ENCODE measurements around the gene SP8. TPM values are rescaled to one million over a fixed set of nuclear protein-coding genes. Genes with fewer than 3 reads are reported as not detected.
"Not testable (repeated sequence)": the region's sequence is repeated elsewhere in the genome, so short reads cannot be mapped to it uniquely, and the experiment has no call there.

The SP8 gene
- total RNA-seq, 4 donors from 2014 or later = not detected

DNA sequence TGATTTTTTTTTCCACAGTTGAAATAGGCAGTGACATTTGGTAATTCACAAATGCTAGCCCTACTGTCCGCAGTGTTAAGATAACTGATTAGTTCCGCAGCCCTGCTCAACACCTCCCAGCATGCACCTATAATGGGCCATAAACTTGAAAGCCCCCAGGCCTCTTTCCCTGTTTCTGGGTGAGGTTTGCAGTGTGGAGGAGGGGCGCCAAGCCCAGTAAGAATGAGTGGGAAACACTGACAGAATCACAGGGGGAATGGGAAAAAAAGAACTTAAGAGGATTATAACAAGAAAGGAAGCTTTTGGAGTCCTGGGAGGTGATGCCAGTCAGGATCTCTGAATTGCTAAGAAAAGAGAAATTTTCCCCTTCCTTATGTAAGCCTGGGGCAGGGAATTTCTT is 39.6 kb upstream of the SP8 start:
- no peak overlapping the region for H3K27ac ChIP-seq
- DNase-seq = no peak
- H3K27me3 ChIP-seq = no peaks in the 10 kb centered on the region
- H3K36me3 ChIP-seq = no peaks in the 10 kb centered on the region
- no peak for TF ChIP-seq POLR2AphosphoS5 (IDR thresholded peaks at IDR 0.05)
- TF ChIP-seq, protein P1, sequence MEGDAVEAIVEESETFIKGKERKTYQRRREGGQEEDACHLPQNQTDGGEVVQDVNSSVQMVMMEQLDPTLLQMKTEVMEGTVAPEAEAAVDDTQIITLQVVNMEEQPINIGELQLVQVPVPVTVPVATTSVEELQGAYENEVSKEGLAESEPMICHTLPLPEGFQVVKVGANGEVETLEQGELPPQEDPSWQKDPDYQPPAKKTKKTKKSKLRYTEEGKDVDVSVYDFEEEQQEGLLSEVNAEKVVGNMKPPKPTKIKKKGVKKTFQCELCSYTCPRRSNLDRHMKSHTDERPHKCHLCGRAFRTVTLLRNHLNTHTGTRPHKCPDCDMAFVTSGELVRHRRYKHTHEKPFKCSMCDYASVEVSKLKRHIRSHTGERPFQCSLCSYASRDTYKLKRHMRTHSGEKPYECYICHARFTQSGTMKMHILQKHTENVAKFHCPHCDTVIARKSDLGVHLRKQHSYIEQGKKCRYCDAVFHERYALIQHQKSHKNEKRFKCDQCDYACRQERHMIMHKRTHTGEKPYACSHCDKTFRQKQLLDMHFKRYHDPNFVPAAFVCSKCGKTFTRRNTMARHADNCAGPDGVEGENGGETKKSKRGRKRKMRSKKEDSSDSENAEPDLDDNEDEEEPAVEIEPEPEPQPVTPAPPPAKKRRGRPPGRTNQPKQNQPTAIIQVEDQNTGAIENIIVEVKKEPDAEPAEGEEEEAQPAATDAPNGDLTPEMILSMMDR (IDR thresholded peaks at IDR 0.05) = no peak
- H3K4me1 ChIP-seq = no peaks in the 10 kb centered on the region
- H3K9me3 ChIP-seq = no peaks in the 10 kb centered on the region
- in situ Hi-C loops (cut with MboI; ENCODE audit: low pct_ligation_motif_present in 1 of 4, low pct_unique_long_range_greater_than_20kb in 1 of 4, low sequenced_read_pairs in 3 of 4) (no loop called here), intact Hi-C loops (cut with DNase I; ENCODE audit: low total_unique reads) (no loop called here)
- WGBS, 2 donors (ENCODE audit: low coverage in 1 of 2) = 74 to 75% methylated on average over 2 to 3 of the region's 3 CpGs
- H3K4me3 ChIP-seq = no peak overlapping the region

DNA sequence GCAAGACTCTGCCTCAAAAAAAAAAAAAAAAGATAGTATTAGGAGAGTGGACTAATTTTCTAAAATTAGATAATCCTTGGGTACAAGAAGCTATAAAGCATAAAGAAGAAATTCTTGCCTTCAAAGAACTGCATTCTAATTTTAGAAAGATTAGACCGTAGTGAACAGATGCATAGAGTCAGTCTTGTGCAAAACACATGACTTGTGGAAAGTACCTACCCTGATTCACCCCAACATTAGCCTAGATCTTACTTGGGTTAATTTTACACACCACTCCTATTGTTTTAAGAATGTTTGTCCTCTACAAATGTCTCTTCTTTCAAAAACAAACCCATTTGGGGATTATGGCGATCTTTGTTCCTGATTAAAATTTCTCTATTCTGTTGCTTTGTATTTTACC is 38.9 kb upstream of the SP8 start:
- Histone ChIP-seq H3K9me3 (no peaks in the 10 kb centered on the region), H3K4me1 (no peaks in the 10 kb centered on the region), H3K27me3 (no peaks in the 10 kb centered on the region), H3K4me3 (no peak overlapping the region), H3K36me3 (no peaks in the 10 kb centered on the region), H3K27ac (no peak overlapping the region)
- no peak for DNase-seq
- 75 to 92% methylated on average over 2 of the region's 2 CpGs for WGBS, 2 donors (ENCODE audit: low coverage in 1 of 2)
- intact Hi-C loops (cut with DNase I; ENCODE audit: low total_unique reads) (no loop called here), in situ Hi-C loops (cut with MboI; ENCODE audit: low pct_ligation_motif_present in 1 of 4, low pct_unique_long_range_greater_than_20kb in 1 of 4, low sequenced_read_pairs in 3 of 4) (no loop called here)
- TF ChIP-seq EP300 (IDR thresholded peaks at IDR 0.05; ENCODE audit: low read depth) = no peak

DNA sequence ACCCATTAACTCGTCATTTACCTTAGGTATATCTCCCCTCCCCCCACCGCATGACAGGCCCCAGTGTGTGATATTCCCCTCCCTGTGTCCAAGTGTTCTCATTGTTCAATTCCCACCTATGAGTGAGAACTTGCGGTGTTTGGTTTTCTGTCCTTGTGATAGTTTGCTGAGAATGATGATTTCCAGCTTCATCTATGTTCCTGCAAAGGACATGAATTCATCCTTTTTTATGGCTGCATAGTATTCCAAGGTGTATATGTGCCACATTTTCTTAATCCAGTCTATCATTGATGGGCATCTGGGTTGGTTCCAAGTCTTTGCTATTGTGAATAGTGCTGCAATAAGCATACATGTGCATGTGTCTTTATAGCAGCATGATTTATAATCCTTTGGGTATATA is 34.7 kb upstream of the SP8 start:
- 83 to 90% methylated on average over 1 to 3 of the region's 3 CpGs for WGBS, 2 donors (ENCODE audit: low coverage in 1 of 2)

DNA sequence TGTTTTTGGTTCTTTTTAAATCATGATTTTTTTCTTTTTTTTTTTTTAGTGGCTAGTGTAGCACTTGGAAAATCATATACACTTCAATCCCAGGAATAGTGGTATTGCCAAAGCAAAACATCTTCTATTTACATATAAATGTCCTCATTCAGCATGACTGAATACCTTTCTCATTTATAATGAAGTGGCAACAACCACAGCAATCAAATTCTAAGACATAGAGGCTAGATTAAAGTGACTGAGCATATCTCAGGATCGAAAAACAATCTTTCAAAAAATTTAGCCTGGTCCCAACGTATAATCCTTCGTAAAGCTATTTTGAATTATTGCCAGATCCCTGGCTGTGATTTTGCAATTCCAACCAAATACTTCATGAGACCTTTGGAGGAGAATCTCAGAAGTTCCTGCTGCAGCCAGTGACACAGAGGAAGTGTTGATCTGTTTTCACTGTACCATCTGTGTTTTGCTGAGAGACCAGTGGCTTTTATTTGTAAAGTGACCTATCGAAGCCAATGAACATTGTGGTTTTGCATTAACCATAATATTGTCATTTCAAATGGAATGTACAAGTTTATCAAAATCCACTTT is 29.8 kb upstream of the SP8 start:
- in situ Hi-C loops (cut with MboI; ENCODE audit: low pct_ligation_motif_present in 1 of 4, low pct_unique_long_range_greater_than_20kb in 1 of 4, low sequenced_read_pairs in 3 of 4) = no loop called here

More for the DNA sequence above, 34.7 kb upstream of the SP8 start:
- DNase-seq; H3K4me3 ChIP-seq; in situ Hi-C loops (cut with MboI; ENCODE audit: low pct_ligation_motif_present in 1 of 4, low pct_unique_long_range_greater_than_20kb in 1 of 4, low sequenced_read_pairs in 3 of 4); H3K27ac ChIP-seq; H3K27me3 ChIP-seq; H3K36me3 ChIP-seq; H3K4me1 ChIP-seq; H3K9me3 ChIP-seq; intact Hi-C loops (cut with DNase I; ENCODE audit: low total_unique reads): not testable (repeated sequence)

DNA sequence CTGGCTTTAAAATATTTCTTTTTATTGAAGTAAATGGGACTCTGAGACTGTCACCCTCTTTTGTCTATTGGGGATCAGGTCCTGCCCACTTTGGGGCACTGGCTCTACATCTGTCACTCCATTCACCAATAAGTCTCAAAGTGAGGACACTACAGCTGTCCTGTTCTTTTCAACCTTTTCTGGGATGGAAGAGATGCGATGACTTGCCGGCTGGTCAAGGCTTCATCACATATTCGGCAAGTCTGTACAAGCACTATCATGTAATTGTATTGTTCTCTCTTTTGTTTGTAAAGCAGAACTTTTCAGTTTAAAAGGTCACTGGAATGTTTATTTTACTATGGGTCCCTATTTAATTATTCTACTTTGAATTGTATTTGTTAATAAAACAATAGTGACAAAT is 17.7 kb upstream of the SP8 start:
- intact Hi-C loops (cut with DNase I; ENCODE audit: low total_unique reads) = no loop called here
- H3K36me3 ChIP-seq = no peaks in the 10 kb centered on the region
- H3K4me1 ChIP-seq = no peaks in the 10 kb centered on the region
- no peaks in the 10 kb centered on the region for H3K9me3 ChIP-seq
- H3K27me3 ChIP-seq = peaks cover 48% of the 10 kb centered on the region
- DNase-seq = no peak
- H3K4me3 ChIP-seq = no peak overlapping the region
- TF ChIP-seq POLR2AphosphoS5 (IDR thresholded peaks at IDR 0.05) = no peak
- no peak for TF ChIP-seq EP300 (IDR thresholded peaks at IDR 0.05; ENCODE audit: low read depth)
- TF ChIP-seq, protein P1 (IDR thresholded peaks at IDR 0.05) = no peak
- no peak for TF ChIP-seq POLR2A (IDR thresholded peaks at IDR 0.05)
- in situ Hi-C loops (cut with MboI; ENCODE audit: low pct_ligation_motif_present in 1 of 4, low pct_unique_long_range_greater_than_20kb in 1 of 4, low sequenced_read_pairs in 3 of 4) = no loop called here
- WGBS, 2 donors (ENCODE audit: low coverage in 1 of 2) = 72 to 91% methylated on average over 3 of the region's 3 CpGs
- no peak overlapping the region for H3K27ac ChIP-seq

More for the DNA sequence above, 29.8 kb upstream of the SP8 start:
- Histone ChIP-seq H3K4me3 (no peak overlapping the region), H3K4me1 (no peaks in the 10 kb centered on the region), H3K27me3 (no peaks in the 10 kb centered on the region), H3K9me3 (no peaks in the 10 kb centered on the region), H3K27ac (no peak overlapping the region), H3K36me3 (no peaks in the 10 kb centered on the region)
- TF ChIP-seq, protein P1 (IDR thresholded peaks at IDR 0.05) = no peak
- no peak for TF ChIP-seq POLR2AphosphoS5 (IDR thresholded peaks at IDR 0.05)
- no peak for TF ChIP-seq POLR2A (IDR thresholded peaks at IDR 0.05)
- no peak for TF ChIP-seq EP300 (IDR thresholded peaks at IDR 0.05; ENCODE audit: low read depth)
- intact Hi-C loops (cut with DNase I; ENCODE audit: low total_unique reads) = no loop called here
- WGBS, 2 donors (ENCODE audit: low coverage in 1 of 2) = 33 to 52% methylated on average over 4 of the region's 4 CpGs
- DNase-seq = no peak

Data from transverse colon (tissue), 4 donors.